GM18873 (cell line): ENCODE results near the gene TGM2.

Source experiments
- ATAC-seq: cut with Tn5 transposase; IDR thresholded peaks from one replicate; pipeline ENCODE4 v1.9.1; 2021; ENCODE audit warnings: mild to moderate bottlenecking, moderate library complexity, moderate number of reproducible peaks; ENCODE audit not compliant: unreplicated experiment, low FRiP score

Gene TGM2

GRCh38 chr20:38162878-38163875 is 1.9 kb downstream of the TGM2 start:
- ATAC-seq: no peak

- ATAC-seq: no peak
Measured at GRCh38 chr20:38162149-38162548, 2.9 kb downstream of the TGM2 start.

- ATAC-seq: no peak
Measured at GRCh38 chr20:38161412-38161774, 3.7 kb downstream of the TGM2 start.

GRCh38 chr20:38159957-38160756 is 4.9 kb downstream of the TGM2 start:
- no peak for ATAC-seq

- no peak for ATAC-seq
Measured at GRCh38 chr20:38159566-38159956, 5.5 kb downstream of the TGM2 start.

GRCh38 chr20:38158701-38159351 is 6.2 kb downstream of the TGM2 start:
- no peak for ATAC-seq

- no peak for ATAC-seq
Measured at GRCh38 chr20:38157635-38158495, 7.2 kb downstream of the TGM2 start.

GRCh38 chr20:38156888-38157634 is 8.0 kb downstream of the TGM2 start:
- ATAC-seq: no peak

GRCh38 chr20:38156280-38156679 is 8.8 kb downstream of the TGM2 start:
- ATAC-seq: no peak

- ATAC-seq: no peak
Measured at GRCh38 chr20:38155811-38156210, 9.3 kb downstream of the TGM2 start.

GRCh38 chr20:38153401-38153800 is 11.7 kb downstream of the TGM2 start:
- no peak for ATAC-seq

GRCh38 chr20:38152621-38153221 is 12.3 kb downstream of the TGM2 start:
- no peak for ATAC-seq

GRCh38 chr20:38152175-38152620 is 12.9 kb downstream of the TGM2 start:
- ATAC-seq: no peak

- ATAC-seq: no peak
Measured at GRCh38 chr20:38151455-38151854, 13.6 kb downstream of the TGM2 start.

- ATAC-seq: no peak
Measured at GRCh38 chr20:38150335-38151170, 14.5 kb downstream of the TGM2 start.

- no peak for ATAC-seq
Measured at GRCh38 chr20:38148328-38149102, 16.6 kb downstream of the TGM2 start.

GRCh38 chr20:38147751-38148150 is 17.3 kb downstream of the TGM2 start:
- ATAC-seq: no peak
